ENCODE measurements around the gene ADCY5.

Gene ADCY5

GRCh38 chr3:123424999-123425712 lies 23.7 kb downstream of the ADCY5 start:
- no peak for DNase-seq

DNA sequence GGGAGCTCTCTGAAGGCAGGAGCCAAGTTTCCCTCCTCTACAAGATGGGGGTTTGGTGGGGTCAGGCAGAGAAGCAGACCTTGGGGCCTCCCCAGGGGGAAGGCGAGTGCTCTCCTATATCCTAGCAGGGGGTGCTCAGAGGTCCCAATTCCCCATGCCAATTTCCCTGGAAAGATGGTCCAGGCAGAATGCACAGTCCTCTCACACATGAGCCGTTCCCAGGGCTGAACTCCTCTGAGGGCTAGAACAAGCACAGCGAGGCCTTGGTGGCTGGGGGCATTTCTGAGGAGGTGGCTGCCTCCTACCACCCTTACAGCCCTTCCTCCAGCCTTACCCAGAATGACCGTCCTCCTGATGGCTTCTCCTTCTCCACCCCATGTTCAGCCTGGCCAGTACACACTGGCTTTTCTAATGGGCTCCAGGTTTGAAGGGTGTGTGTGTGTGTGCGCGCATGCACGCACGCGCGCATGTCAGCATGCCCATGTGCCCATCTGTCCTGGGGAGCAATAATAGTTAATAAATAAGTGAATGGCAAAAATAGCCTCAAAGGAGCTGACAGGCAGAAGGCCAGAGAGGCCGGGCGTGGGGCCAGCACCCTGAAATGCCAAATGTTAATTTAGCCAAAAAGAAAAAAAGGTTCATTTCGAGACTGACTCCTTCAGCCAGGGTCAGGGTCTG lies 24.4 kb downstream of the ADCY5 start:
- no peak for DNase-seq

- DNase-seq: no peak
These were observed 25.1 kb downstream of the ADCY5 start for GRCh38 chr3:123423806-123424205.

DNA sequence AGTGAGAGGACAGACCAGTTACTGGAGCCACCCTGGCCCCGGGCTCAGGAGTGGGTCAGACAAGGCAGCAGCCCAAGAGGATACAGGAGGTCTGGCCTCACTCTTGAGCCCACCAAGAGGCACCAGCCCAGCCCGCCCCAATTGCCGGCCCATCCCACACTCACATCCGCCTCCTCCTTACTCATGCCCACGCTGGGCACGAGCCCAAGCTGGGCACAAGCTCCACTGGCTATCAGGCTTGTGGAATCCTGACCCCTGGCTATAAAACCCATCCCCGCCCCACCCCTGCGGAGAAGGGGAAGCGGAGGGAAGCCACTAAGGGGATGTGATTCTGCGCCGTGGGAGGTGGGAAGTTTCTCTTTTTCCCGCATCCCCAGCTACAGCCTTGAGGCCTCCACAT lies 25.9 kb downstream of the ADCY5 start:
- no peak for DNase-seq

DNA sequence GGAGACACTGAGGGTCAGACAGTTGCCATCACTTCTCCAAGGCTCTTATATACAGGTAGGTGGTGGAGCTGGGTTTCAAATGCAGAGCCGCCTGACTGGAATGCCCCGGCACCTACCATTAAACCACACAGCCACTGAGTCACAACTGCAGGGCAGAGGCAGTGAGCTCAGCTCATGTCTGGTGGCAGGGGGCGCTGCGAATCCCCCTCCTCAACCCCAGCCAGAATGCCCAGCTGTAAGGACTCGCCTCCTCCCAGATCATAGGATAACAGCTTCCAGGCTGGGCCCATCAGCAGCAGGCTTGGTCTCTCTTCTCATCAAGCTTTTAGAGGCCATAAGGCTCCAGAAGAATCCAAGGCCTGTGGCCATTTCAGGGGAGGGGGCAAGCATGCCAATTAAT lies 26.4 kb downstream of the ADCY5 start:
- no peak for DNase-seq

GRCh38 chr3:123421353-123422174 lies 27.3 kb downstream of the ADCY5 start:
- DNase-seq: no peak

DNA sequence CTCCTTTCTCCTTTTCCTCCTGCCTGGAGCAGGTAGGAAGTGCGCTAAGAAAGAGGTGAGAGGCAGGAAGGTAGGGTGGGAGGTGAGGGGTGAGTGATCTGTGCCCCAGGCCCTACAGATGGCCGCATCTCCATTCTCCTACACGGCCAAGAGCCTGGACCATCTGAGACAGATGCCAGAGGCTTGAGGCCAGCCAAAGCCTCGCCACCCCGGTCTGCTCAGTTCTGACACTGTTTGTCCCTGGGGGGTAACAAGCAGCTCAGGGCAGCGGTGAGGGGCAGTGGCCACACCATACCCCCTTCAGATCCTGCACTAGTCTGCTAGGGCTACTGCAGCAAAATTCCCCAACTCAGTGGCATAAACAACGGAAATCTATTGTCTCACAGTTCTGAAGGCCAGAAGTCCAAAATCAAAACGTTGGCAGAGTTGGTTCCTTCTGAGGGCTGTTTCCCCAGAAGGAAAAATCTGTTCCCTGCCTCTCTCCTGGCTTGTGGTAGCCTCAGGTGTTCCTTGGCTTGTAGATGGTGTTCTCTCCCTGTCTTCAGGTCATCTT lies 28.4 kb downstream of the ADCY5 start:
- DNase-seq: no peak

GRCh38 chr3:123419850-123420297 lies 29.0 kb downstream of the ADCY5 start:
- DNase-seq: no peak

- DNase-seq: no peak
These were observed 29.6 kb downstream of the ADCY5 start for GRCh38 chr3:123419181-123419849.

DNA sequence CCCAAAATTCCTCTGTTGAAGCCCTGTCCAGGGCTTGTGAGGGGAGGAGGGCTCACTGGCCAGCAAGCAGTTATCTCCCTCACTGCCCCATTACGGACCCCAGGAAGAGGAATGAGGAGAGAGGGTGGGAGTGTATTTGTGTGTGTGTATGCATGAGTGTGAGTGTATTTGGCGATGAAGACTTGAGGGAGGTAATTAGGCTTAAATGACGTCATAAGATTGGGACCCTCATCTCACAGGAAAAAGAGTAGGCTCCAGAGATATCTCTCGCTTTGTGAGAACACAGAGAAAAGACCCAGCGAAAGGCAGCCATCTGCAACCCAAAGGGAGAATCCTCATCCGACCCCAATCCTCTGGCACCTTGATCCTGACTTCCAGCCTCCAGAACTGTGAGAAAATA lies 32.2 kb downstream of the ADCY5 start:
- DNase-seq: no peak

- DNase-seq: no peak
These were observed 32.7 kb downstream of the ADCY5 start for GRCh38 chr3:123416173-123416572.

- DNase-seq: no peak
These were observed 33.7 kb downstream of the ADCY5 start for GRCh38 chr3:123414973-123415775.

DNA sequence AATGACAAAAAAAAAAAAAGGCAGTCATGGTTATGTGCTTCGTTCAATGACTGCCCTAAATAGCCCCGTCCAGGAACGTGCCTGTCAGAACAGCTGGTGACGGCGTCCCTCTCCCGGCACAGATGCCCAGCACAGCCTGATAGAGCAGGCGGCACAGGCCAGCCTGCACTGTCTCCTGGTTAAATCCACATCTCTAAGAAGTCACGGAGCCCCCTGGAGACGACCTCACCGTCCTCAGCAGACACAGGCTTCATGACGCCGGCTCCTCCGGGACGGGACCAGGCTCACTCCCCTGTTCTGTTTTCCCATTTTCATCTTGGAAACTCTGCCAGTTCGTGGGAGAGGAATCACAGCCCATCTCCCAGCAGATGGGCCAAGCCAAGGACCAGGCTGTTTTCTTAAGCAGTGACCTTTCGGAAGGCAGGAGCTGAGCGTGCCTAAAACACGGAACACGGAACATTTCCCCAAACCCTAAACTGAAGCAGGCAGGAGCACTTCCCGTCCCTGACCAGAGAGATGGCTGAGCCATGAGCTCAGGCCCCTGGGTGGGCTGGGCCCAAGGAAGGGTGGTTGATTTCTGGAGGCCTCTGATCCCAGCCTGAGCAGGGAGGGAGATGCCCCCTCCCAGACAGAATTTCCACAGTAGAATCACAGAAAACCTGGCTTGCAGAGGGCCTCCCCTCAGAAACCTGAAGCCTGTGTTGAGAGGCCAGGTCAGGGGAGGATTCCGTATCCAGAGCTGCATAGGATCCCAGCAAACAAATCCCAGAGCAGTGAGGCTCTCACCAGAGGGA lies 35.9 kb downstream of the ADCY5 start:
- DNase-seq: no peak

GRCh38 chr3:123412076-123412475 lies 36.8 kb downstream of the ADCY5 start:
- no peak for DNase-seq

GRCh38 chr3:123411340-123412040 lies 37.4 kb downstream of the ADCY5 start:
- no peak for DNase-seq

DNA sequence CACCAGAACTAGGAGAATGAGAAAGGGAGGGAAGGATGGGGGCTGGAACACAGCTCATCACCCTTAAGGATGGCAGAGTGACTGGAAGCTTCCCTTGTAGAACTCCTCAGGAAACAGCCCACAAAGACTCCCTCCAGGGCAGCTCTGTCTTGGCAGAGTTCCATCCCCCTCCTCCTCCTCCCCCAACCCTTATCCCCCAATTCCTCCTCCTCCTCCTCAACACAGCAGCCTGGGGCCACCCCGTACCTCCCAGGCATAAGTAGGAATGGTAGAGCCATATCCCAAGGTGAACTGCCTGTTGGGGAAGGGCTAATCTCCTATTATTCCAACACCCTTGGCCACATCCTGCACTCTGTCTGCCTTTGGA lies 38.8 kb downstream of the ADCY5 start:
- DNase-seq: no peak

DNA sequence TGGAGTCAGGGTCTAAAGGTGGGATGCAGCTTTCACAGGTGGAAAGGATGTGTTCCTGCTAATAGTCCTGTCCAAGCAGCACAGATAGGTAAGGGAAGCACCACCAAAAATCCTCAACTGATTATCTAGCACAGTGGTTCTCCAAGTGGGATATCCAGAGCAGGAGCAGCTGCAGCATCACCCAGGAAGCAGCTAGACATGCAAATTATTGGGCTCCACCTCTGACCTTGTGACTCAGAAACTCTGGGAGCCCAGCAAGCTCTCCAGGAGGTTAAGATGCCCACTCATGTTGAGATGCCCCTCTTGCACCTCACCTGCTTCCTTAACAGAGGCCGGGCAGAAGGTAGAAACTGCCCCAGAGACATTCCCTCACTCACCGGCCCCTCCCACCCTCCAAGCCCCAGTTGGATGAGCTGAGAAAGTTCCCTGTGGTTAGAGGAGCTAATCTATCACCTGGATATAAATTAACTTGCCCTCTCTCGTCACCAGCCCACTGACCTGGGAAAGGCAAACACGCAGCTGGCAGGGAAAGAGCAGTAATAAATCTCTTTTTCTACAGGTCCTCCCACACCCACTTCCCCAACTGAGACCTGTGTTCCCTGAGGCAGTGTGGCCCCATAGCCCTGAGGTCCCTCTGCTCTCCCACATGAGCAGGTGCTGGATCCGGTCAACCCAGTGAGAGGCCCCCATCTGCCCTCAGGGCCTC lies 39.3 kb downstream of the ADCY5 start:
- no peak for DNase-seq

DNA sequence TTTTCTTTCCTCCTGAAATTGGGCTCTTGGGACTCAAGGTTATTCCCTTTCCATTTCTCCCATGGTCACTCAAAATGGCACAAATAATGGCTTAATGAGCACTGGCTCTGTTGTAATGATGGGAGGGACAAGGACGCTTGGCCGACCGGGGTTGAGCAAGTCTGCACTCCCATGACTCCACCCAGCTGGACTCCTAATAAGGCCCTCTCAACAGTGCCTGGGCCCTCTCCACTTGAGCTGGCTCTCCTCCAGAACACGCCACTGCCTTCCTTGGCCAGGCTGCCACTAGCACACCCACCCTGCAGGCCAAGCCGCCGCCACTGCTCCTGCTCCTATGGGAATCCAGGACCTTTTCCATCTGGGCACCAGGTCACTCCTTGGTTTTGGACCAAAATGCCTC lies 42.3 kb downstream of the ADCY5 start:
- no peak for DNase-seq

DNA sequence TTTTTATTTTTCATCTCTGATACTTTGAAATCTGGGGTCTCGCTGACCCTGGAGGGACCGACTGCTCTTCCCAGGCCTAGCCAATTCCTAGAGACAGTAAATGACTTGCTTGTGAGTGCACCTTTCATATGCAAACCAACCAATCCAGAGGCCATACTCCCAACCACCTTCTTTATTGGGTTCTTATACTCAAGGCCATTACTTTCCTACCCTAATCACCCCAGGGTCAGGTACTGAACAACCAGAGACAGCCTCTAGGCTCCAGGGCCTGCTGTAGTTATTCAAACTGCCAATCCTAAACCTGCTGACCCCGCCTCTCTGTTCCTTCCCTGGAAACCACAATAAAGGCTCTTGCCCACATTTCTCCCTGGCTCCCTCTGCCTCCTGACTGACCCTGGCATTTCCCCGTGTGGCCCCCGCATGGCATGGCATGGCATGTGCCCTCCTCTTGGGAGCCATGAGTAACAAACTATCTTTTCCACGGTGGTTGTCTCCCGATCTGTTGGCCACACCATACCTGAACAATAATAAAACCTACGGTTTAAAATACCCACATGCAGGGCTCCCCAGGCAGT lies 42.9 kb downstream of the ADCY5 start:
- no peak for DNase-seq

DNA sequence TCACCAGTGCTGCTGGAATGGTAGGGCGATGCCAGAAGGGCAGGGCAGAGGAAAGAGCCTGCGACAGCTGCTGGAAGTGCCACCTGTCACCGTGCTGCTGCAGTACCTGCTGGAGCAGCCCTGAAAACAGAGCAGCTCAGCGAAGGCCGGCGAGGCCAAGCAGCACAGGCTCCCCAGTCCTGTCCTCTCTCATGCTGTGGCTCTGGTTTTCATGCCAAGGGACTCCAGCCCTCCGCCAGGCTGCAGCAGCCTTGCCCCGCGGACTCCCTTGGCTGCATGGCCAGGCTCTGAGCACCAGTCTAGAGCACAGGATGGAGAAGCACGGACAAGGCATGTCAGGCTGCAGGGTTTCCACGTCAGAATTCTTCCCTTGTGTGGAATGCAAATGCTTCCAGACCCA lies 43.9 kb downstream of the ADCY5 start:
- no peak for DNase-seq
